Panc1 (cell line): ENCODE measurements around the gene ZNF521. TPM values are rescaled to one million over a fixed set of nuclear protein-coding genes. Genes with fewer than 3 reads are reported as not detected.

ENCODE experiments used
- ATAC-seq: fragments of 200-7000 bp; cut with Tn5 transposase; 2 replicates; pipeline ENCODE4 v1.9.1; 2020; ENCODE audit warnings: mild to moderate bottlenecking, moderate library complexity
- BruUV-seq: library from RNA; stranded (reverse); fragments of 400-500 nt; replicated peaks from 2 replicates; lab custom pipeline; 2021; lab: Mats Ljungman, UMichigan
- CTCF ChIA-PET: fragments of 300-600 bp; sonication (Branson Sonifier 250); formaldehyde crosslinking; loops from one replicate; lab custom pipeline; 2022; ENCODE audit warnings: antibody characterized with exemption; lab: Charles Lee
- POLR2A ChIA-PET: fragments of 300-600 bp; sonication (Branson Sonifier 250); formaldehyde crosslinking; loops from one replicate; lab custom pipeline; 2022; ENCODE audit warnings: antibody characterized with exemption; lab: Charles Lee
- DNase-seq: peaks from one replicate; pipeline ENCODE4 v3.0.0-alpha.2; 2010; ENCODE audit warnings: low read depth, low spot score
- H3K27ac ChIP-seq: 2 replicates; pipeline ENCODE4 v1.5.1; 2011; ENCODE audit warnings: mild to moderate bottlenecking, low read length, inconsistent platforms
- H3K27me3 ChIP-seq: fragments of 200-500 bp; sonication (Bioruptor generic); 2 replicates; pipeline ENCODE4 v1.6.0; 2014; ENCODE audit warnings: low read length, inconsistent platforms; ENCODE audit not compliant: control insufficient read depth, insufficient read depth
- H3K36me3 ChIP-seq: fragments of 200-500 bp; sonication (Bioruptor generic); 2 replicates; pipeline ENCODE4 v1.5.1; 2014; ENCODE audit warnings: inconsistent platforms, mild to moderate bottlenecking, low read length, moderate library complexity; ENCODE audit not compliant: control insufficient read depth, insufficient read depth
- H3K4me1 ChIP-seq: 2 replicates; pipeline ENCODE4 v1.5.1; 2011; ENCODE audit warnings: inconsistent platforms, mild to moderate bottlenecking, low read length, moderate library complexity; ENCODE audit not compliant: control insufficient read depth, insufficient read depth
- H3K4me3 ChIP-seq, 2 experiments: 2 replicates each; pipeline ENCODE4 v1.5.1; 2011 to 2012; ENCODE audit warnings: low read depth in 2 of 2, low read length in 2 of 2, mild to moderate bottlenecking in 2 of 2, inconsistent platforms in 1 of 2, moderate library complexity in 1 of 2
- H3K9me3 ChIP-seq: fragments of 200-500 bp; sonication (Bioruptor generic); 2 replicates; pipeline ENCODE4 v1.5.1; 2014; ENCODE audit warnings: low read depth, mild to moderate bottlenecking, inconsistent platforms, low read length, moderate library complexity; ENCODE audit not compliant: control insufficient read depth, insufficient read depth
- POLR2AphosphoS5 ChIP-seq: IDR thresholded peaks from 2 replicates; pipeline ENCODE4 v1.6.1; 2012; ENCODE audit warnings: mild to moderate bottlenecking, low read depth, low read length, moderate library complexity
- SIN3A ChIP-seq: IDR thresholded peaks from 2 replicates; pipeline ENCODE4 v1.6.1; 2012; ENCODE audit warnings: low read depth, mild to moderate bottlenecking, low read length, moderate library complexity, borderline replicate concordance; ENCODE audit not compliant: insufficient read depth
- TCF7L2 ChIP-seq: IDR thresholded peaks from 2 replicates; pipeline ENCODE4 v1.6.1; 2011; ENCODE audit warnings: mild to moderate bottlenecking, low read depth, low read length, inconsistent platforms
- in situ Hi-C: cut with HindIII; loops from 2 replicates; pipeline ENCODE4 v1.10.0; 2016; ENCODE audit warnings: low sequenced_read_pairs, low pct_unique_long_range_greater_than_20kb
- intact Hi-C: fragments of 100-400 bp; cut with micrococcal nuclease; formaldehyde crosslinking; loops from one replicate; pipeline ENCODE4 v1.10.0; 2022; ENCODE audit not compliant: unreplicated experiment
- total RNA-seq: library from RNA; stranded (reverse); gene quantifications from one replicate; pipeline ENCODE4 v1.2.1, GENCODE V29; 2021; ENCODE audit not compliant: unreplicated experiment
- TF ChIP-seq, protein P1 (sequence below), 2 experiments: IDR thresholded peaks; 2 replicates each; pipeline ENCODE4 v1.6.1; 2011 to 2012; ENCODE audit warnings: low read depth in 2 of 2, control low read depth in 1 of 2, low read length in 1 of 2, mild to moderate bottlenecking in 1 of 2, moderate library complexity in 1 of 2; ENCODE audit not compliant: insufficient read depth in 1 of 2
- TF ChIP-seq, protein P2 (sequence below): fragments of 450-650 bp; IDR thresholded peaks from 2 replicates; pipeline ENCODE4 v1.5.1; 2017; ENCODE audit warnings: mild to moderate bottlenecking

ZNF521 gene
- total RNA-seq, 1 experiment from 2014 or later = 0.15 TPM

DNA sequence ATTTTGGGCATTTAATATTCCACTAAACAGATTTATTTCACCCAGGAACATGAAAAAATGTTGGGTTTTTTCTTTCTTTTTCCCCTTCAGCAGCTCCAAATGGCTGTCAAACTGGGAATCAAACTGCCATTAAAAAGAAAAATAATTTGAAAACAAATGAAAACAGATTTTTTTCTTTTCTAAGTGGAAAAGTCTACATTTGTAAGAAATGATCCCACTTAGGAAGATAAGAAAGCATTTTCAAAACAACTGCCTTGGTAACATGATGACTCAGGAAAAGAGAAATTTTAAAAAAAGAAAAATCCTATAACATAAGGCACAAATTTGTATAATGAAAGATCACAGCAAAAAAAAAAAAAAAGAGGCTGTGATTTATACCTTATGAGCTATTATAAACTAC is 20.0 kb downstream of the ZNF521 start:
- intact Hi-C loops = no loop called here
- Histone ChIP-seq H3K9me3 (no peaks in the 10 kb centered on the region), H3K4me1 (no peaks in the 10 kb centered on the region), H3K27me3 (peaks cover 3% of the 10 kb centered on the region), H3K27ac (no peak overlapping the region), H3K4me3 (no peak overlapping the region), H3K36me3 (no peaks in the 10 kb centered on the region)
- no peak for TF ChIP-seq TCF7L2
- TF ChIP-seq, protein P1, sequence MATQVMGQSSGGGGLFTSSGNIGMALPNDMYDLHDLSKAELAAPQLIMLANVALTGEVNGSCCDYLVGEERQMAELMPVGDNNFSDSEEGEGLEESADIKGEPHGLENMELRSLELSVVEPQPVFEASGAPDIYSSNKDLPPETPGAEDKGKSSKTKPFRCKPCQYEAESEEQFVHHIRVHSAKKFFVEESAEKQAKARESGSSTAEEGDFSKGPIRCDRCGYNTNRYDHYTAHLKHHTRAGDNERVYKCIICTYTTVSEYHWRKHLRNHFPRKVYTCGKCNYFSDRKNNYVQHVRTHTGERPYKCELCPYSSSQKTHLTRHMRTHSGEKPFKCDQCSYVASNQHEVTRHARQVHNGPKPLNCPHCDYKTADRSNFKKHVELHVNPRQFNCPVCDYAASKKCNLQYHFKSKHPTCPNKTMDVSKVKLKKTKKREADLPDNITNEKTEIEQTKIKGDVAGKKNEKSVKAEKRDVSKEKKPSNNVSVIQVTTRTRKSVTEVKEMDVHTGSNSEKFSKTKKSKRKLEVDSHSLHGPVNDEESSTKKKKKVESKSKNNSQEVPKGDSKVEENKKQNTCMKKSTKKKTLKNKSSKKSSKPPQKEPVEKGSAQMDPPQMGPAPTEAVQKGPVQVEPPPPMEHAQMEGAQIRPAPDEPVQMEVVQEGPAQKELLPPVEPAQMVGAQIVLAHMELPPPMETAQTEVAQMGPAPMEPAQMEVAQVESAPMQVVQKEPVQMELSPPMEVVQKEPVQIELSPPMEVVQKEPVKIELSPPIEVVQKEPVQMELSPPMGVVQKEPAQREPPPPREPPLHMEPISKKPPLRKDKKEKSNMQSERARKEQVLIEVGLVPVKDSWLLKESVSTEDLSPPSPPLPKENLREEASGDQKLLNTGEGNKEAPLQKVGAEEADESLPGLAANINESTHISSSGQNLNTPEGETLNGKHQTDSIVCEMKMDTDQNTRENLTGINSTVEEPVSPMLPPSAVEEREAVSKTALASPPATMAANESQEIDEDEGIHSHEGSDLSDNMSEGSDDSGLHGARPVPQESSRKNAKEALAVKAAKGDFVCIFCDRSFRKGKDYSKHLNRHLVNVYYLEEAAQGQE (IDR thresholded peaks at IDR 0.05; ENCODE audit: insufficient read depth in 1 of 2, low read depth in 2 of 2, low read length in 1 of 2) = no peak
- TF ChIP-seq POLR2AphosphoS5 = no peak
- TF ChIP-seq SIN3A = no peak
- TF ChIP-seq, protein P2, sequence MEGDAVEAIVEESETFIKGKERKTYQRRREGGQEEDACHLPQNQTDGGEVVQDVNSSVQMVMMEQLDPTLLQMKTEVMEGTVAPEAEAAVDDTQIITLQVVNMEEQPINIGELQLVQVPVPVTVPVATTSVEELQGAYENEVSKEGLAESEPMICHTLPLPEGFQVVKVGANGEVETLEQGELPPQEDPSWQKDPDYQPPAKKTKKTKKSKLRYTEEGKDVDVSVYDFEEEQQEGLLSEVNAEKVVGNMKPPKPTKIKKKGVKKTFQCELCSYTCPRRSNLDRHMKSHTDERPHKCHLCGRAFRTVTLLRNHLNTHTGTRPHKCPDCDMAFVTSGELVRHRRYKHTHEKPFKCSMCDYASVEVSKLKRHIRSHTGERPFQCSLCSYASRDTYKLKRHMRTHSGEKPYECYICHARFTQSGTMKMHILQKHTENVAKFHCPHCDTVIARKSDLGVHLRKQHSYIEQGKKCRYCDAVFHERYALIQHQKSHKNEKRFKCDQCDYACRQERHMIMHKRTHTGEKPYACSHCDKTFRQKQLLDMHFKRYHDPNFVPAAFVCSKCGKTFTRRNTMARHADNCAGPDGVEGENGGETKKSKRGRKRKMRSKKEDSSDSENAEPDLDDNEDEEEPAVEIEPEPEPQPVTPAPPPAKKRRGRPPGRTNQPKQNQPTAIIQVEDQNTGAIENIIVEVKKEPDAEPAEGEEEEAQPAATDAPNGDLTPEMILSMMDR = no peak
- no TSS peak for BruUV-seq
- ChIA-PET POLR2A (no interaction called here), CTCF (no interaction called here)
- ATAC-seq (no peak), DNase-seq (no peak)
- in situ Hi-C loops = no loop called here

DNA sequence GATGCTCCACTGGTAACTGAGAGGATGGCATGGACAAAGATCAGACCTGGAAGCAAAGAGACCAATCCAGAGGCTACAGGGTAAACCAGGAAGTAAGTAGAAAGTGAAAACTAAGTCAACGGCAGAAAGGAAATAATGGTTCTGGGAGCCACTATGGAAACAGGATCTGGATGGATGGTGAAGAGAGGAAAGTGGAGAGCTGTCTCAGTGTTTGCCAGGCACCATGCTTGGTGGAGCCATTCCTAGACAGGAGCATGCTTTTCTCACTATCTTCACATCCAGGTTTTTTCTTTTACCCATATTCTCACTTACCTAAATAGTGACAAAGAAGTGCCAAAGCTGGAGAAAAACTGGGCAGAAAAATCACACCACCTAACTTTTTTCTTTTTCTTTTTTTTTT is 22.2 kb downstream of the ZNF521 start:
- no TSS peak for BruUV-seq
- no peak for DNase-seq
- intact Hi-C loops = no loop called here
- in situ Hi-C loops = no loop called here
- Histone ChIP-seq H3K36me3 (no peaks in the 10 kb centered on the region), H3K9me3 (no peaks in the 10 kb centered on the region), H3K4me1 (no peaks in the 10 kb centered on the region), H3K27me3 (no peaks in the 10 kb centered on the region), H3K4me3 (no peak overlapping the region), H3K27ac (no peak overlapping the region)
- ChIA-PET CTCF (no interaction called here), POLR2A (no interaction called here)
- no peak for ATAC-seq
- TF ChIP-seq, protein P1 (IDR thresholded peaks at IDR 0.05; ENCODE audit: insufficient read depth in 1 of 2, low read depth in 2 of 2, low read length in 1 of 2) = no peak
- TF ChIP-seq POLR2AphosphoS5 (no peak), SIN3A (no peak)
- TF ChIP-seq, protein P2 = no peak
